Bronchial epithelial cell (primary cell): ENCODE data around the gene KCND3. TPM values are rescaled to one million over a fixed set of nuclear protein-coding genes. Genes with fewer than 3 reads are reported as not detected.

Source experiments
- DNase-seq: peaks from one replicate; pipeline ENCODE4 v3.0.0-alpha.2; 2010; ENCODE audit warnings: low read depth
- FAIRE-seq: peaks from 2 replicates; lab custom pipeline; 2011; peaks lifted over from hg19 to GRCh38; lab: Jason Lieb, UNC
- H3K27me3 ChIP-seq: 2 replicates; pipeline ENCODE4 v1.5.1; 2011; ENCODE audit warnings: low read length; ENCODE audit not compliant: control insufficient read depth, insufficient read depth
- H3K36me3 ChIP-seq: 2 replicates; pipeline ENCODE4 v1.5.1; 2011; ENCODE audit warnings: low read length; ENCODE audit not compliant: control insufficient read depth, insufficient read depth
- H3K4me3 ChIP-seq: 2 replicates; pipeline ENCODE4 v1.5.1; 2011; ENCODE audit warnings: mild to moderate bottlenecking, low read depth, low read length, control low read depth
- total RNA-seq: library from RNA; depleted of rRNA; stranded (reverse); fragments of >200 nt; gene quantifications from 2 replicates; pipeline ENCODE4 v1.2.1, GENCODE V29; 2014
- TF ChIP-seq, protein P1 (sequence below): IDR thresholded peaks from 2 replicates; pipeline ENCODE4 v1.5.1; 2011; ENCODE audit warnings: mild to moderate bottlenecking, moderate library complexity, low read length, control low read depth, inconsistent platforms; ENCODE audit not compliant: insufficient read depth, severe bottlenecking

The KCND3 gene
- total RNA-seq, 1 donor from 2014 or later = under 0.01 TPM

DNA sequence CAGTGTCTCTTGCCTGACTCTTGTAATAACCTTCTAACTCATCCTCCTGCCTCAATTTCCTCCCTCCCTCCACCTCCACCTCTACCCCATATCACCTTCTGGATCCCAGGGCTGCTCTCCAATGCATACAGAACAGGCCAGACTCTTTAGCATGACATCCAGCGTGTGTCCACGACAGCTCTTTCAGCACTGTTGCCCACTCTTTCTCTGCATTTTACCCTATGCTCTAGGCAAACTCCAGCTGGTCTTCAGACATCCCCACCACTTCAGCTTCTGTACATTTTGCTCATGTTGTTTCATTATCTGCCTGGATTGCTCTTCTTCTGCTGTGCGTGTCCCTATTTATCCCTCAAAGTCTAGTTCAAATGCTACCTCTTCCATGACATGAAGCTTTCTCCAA, 255.0 kb downstream of the KCND3 start:
- no peak for FAIRE-seq
- TF ChIP-seq, protein P1, sequence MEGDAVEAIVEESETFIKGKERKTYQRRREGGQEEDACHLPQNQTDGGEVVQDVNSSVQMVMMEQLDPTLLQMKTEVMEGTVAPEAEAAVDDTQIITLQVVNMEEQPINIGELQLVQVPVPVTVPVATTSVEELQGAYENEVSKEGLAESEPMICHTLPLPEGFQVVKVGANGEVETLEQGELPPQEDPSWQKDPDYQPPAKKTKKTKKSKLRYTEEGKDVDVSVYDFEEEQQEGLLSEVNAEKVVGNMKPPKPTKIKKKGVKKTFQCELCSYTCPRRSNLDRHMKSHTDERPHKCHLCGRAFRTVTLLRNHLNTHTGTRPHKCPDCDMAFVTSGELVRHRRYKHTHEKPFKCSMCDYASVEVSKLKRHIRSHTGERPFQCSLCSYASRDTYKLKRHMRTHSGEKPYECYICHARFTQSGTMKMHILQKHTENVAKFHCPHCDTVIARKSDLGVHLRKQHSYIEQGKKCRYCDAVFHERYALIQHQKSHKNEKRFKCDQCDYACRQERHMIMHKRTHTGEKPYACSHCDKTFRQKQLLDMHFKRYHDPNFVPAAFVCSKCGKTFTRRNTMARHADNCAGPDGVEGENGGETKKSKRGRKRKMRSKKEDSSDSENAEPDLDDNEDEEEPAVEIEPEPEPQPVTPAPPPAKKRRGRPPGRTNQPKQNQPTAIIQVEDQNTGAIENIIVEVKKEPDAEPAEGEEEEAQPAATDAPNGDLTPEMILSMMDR = no peak

GRCh38 chr1:111733992-111734341, 255.5 kb downstream of the KCND3 start:
- DNase-seq (no peak), FAIRE-seq (no peak)
- Histone ChIP-seq H3K4me3 (no peak overlapping the region), H3K27me3 (no peaks in the 10 kb centered on the region), H3K36me3 (peaks cover 8% of the 10 kb centered on the region)
- TF ChIP-seq, protein P1 = no peak

More for the DNA sequence above, 255.0 kb downstream of the KCND3 start:
- DNase-seq = no peak
- no peak overlapping the region for H3K4me3 ChIP-seq
- peaks cover 8% of the 10 kb centered on the region for H3K36me3 ChIP-seq
- H3K27me3 ChIP-seq = no peaks in the 10 kb centered on the region

- Histone ChIP-seq H3K4me3 (no peak overlapping the region), H3K36me3 (peaks cover 8% of the 10 kb centered on the region), H3K27me3 (no peaks in the 10 kb centered on the region)
- TF ChIP-seq, protein P1 = no peak
- DNase-seq (peak; percentile 38), FAIRE-seq (no peak)
Observed at GRCh38 chr1:111733183-111733991, 256.1 kb downstream of the KCND3 start.

DNA sequence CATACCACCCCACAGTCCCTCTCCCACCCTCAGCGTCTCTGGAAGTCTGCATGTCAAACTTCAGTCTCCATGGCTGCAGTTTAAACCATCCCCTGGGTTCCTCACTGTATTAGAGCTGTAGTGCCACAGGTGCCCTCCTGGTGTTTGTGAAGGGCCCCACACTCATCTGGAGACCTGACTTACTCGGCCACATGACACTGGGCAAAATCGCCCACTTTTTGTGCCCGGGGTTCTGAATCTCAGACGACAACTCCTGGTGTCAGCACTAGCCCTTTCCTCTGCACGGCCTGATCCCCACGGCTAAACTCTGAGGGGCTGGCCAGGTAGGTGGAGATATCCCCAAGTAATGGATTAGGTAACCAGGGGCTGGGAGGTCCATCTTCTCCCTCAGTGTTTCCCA, 256.8 kb downstream of the KCND3 start:
- no peak for DNase-seq
- Histone ChIP-seq H3K27me3 (no peaks in the 10 kb centered on the region), H3K4me3 (no peak overlapping the region), H3K36me3 (peaks cover 8% of the 10 kb centered on the region)
- TF ChIP-seq, protein P1 = no peak
- no peak for FAIRE-seq

- TF ChIP-seq, protein P1 = no peak
- no peak for FAIRE-seq
Observed at GRCh38 chr1:111731956-111732355, 257.5 kb downstream of the KCND3 start.

More at GRCh38 chr1:111731956-111732355, 257.5 kb downstream of the KCND3 start:
- Histone ChIP-seq H3K27me3 (no peaks in the 10 kb centered on the region), H3K36me3 (peaks cover 9% of the 10 kb centered on the region), H3K4me3 (no peak overlapping the region)
- DNase-seq = no peak
